HG03097 (cell line): Measurements from ENCODE around the gene DCDC1.

ENCODE experiments used
- ATAC-seq: cut with Tn5 transposase; IDR thresholded peaks from one replicate; pipeline ENCODE4 v1.9.1; 2021; ENCODE audit not compliant: unreplicated experiment, low FRiP score

Gene DCDC1

DNA sequence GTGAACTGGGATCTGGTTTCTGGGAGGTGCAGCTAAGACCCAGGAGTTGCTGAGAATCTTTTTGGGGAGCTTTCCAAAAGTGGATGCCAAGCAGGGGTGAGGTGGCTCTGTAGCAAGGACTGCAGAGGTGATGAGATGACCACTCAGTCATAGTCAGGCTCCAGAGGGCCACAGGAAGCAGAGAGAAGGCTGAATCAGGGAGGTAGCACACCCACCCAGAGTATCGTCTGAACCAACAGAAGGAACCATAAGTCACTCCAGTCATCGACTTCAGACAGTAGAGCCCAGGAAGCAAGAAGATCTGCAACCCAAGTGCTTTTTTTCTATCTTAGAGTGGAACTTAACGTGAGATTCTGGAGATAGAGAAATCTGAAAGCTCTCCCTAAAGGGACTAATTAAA, 447.7 kb downstream of the DCDC1 start:
- no peak for ATAC-seq

DNA sequence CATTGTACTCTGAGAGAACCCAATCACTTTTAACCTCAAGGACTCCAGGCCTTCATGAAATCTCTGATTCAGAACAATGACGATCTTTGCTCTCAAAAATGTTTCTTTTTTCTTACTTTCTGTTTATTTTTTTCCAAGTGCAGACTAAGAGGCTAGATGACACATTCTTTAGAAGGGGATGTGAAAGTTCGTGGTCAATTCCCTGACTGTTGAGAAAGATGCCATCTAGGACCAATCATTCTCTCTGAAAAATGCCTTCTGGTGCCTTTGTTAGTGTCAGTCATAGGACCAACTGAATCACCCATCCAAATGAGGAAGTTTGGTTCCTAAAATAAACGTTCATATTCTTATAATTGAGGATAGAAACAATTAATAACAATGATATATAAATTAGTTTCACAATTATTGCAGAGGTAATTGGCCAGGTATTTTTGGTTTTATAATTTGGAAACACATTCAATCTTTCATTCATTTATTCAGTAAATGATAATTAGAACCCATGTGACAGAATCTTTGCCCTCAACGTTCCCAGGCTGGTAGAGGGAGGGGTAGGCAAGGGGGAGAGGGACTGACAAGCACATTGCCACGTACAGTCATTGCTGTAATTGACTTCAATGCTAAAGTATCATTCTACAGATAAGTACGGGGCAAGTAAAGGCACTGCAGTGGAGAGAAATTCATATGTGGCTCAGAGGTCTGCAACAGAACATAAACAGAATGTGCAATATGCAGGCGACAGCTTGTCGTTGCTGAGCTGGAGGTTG, 450.0 kb downstream of the DCDC1 start:
- peak; percentile 61 for ATAC-seq

DNA sequence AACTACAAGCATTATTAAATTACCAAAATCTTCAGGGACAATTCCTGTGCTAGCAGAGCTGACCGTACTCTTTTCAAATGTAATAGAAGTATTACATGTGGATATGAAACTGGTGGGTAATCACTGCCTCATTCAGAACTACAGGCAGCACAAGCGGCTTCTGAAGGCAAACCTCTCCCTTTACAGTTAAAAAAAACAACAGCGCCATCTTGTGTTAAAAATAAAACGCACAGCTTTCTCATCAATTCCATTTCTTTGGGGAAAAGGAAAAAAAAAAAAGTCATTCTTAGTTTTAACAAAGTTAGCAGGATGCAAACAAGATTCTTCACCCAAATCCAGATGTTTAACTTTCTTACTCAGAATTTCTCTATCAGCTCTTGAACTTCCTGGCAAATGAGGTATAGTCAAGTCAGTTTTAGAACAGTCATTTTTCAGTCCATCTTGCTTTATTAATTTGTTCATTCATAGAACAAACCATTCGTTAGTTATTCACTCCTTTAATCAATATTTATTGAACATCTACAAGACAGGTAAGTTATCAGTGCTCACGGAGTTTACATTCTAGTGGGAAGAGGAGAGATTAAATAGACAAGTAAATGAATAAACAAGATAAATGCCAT, 451.6 kb downstream of the DCDC1 start:
- ATAC-seq: no peak

DNA sequence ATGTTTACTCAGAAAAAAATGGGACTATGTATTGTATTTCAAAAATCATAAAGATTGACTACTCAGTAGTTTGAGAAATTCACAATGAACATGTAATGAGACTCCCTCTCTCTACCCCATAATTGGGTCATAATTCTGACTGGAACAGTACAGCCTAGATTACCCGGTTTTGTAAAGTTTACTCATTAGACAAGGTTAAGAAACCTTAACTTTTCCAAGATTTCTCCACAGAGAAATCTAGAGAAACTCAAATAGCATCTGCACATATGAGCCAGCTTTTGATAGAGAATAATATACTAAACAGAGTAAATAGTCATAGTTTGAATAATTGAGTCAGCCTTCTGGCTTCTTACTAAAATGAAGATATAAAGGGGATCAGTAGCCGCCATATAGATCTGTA, 452.3 kb downstream of the DCDC1 start:
- no peak for ATAC-seq

DNA sequence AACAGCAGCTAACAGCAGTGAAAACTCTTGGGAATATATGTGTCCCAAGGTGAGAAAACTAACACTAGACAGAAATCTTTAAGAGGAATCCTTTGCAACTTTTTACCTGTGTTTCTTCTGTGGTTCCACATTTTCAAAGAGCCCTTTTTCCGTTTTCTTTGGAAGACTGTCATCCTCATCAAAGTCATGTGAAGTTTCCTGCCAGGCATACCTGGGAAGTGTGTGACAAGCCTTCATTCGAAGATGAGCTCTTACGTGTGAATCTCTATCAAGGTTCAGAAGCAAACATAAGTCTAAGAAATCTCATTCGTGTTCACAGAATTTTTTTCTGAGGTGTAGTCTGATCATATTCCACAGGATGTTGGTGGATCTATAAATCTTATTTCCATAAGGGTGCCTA, 452.8 kb downstream of the DCDC1 start:
- no peak for ATAC-seq

DNA sequence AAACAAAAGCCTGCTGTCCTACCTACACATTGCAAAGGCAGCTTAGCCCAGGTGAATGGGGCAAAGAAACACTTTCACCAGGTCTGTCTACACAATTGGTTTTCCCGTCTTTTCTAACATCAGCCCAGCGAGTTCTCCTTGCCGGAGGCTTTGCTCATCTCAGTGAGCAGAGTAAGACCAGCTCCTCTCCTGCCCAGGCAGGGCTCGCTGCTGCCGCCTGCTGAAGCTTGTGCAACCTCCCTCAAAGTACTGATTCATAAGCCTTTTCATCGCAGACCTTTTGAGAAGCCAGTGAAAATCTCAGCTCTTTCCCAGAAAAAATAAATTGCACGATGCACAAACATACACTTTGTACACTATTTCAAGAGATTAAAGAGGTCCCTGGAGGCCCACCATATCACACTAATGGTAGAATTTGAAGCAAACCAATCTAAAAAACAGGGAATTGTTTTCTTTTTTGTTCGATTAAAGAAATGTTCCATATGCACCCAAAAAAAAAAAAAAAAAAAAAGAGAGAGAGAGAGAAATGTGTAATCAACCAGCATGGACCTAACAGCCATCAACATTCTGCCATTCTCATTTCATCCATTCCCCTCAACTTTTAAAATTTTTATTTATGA, 455.3 kb downstream of the DCDC1 start:
- ATAC-seq: no peak

DNA sequence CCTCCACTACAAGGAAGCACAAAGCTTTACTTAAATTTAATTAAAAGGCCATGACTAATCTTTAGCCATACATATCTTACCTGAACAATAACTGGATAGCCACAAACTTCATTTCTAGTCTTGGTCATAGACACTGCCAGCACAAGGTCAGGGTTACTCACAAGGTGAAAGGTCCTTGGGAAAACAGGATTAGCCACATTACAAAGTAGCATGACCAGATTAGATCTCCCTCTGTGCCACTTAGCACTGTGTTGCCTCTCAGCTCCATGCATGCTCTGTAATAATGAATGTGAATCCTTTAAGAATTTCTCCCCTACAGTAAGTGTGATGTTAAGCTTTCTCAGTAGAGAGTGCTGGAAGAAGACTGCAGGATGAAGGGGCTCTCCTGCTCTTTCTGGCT, 458.3 kb downstream of the DCDC1 start:
- no peak for ATAC-seq

DNA sequence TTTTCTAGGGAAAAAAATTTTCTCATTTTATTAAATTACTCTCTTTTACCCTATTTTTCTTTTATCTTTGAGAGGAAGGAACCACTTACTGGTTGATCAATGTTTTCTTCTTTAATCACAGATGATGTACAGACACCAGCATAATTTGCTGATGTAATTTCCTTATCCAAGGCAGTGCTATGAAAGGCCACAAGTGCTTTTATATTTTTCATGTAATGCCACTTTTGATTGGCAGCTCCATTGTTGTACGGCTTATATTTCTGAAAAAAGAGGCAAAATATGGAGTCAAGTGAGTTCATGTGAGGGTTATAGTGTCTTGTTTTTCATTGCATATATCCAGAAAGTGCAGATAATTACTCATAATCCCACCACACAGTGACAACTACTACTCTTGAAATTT, 460.7 kb downstream of the DCDC1 start:
- no peak for ATAC-seq

DNA sequence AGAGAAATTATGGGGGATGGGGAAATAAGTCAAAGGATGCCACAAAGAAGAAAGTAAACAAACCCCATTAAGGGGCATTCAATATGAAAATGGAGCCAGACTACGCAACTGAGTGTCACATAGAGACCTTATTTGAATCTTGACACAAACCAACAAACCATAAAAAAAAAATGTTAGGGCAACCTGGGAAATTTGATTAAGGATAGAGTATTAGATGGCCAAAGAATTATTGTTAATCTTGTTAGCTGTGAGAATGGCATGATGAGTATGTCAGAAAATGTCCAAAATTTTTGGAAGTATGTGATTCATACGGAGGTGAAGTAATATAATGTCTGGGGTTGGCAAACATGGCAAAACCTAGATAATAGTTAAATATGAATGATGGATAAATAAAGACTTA, 461.3 kb downstream of the DCDC1 start:
- ATAC-seq: no peak

DNA sequence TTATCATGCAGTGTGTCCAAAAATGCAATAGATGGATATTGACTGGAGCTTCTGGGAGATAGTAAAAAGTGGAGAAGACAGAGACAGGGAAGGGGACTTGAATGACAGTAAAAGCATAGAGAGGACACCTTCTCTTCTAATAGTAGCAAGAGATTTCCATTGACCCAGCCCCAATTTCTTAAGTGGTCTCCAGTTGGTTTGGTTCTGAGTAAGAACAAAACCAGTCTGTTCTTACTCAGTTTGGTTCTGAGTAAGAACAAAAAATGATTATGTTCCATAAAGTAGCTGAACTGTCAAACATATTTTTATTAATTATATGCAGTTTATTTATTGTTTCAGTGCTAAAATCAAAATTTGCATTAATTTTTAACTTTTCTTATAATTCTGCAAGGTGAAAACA, 466.6 kb downstream of the DCDC1 start:
- ATAC-seq: no peak

DNA sequence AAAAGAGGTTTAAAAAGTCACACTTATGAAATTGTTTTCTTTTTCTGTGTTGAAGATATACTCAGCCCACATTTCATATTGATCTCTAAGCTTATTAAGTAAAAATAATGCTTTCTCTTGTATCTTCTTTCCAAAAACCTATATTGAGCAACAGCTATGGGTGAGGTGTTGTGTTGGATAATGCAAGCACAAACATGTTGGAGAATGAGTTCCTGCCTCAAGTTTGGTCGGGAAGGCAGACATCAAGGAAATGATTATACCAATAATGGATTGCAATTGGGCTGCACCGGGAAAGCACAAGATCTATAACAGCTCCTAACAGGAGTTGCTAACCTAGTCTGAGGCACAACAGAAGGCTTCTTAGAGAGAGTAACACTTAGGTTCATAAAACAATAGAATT, 474.5 kb downstream of the DCDC1 start:
- no peak for ATAC-seq

DNA sequence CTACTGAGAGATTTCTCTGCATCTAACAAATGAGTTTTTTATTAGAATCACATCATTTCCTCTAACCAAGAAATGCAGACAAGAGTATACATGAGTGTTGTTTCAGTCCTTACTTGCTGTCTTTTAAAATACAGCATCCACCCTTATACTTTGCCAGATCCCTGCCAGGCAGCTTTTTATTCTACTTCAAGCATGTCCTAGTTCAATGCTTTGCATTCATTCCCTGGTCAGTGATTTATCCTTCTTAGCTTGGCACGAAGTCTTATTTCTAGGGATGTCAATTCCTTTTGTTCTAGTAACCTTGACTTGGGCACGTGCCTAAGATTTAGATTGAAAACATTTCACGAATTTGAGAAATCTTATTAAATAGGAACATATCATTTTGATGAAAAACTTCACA, 476.2 kb downstream of the DCDC1 start:
- ATAC-seq: no peak

DNA sequence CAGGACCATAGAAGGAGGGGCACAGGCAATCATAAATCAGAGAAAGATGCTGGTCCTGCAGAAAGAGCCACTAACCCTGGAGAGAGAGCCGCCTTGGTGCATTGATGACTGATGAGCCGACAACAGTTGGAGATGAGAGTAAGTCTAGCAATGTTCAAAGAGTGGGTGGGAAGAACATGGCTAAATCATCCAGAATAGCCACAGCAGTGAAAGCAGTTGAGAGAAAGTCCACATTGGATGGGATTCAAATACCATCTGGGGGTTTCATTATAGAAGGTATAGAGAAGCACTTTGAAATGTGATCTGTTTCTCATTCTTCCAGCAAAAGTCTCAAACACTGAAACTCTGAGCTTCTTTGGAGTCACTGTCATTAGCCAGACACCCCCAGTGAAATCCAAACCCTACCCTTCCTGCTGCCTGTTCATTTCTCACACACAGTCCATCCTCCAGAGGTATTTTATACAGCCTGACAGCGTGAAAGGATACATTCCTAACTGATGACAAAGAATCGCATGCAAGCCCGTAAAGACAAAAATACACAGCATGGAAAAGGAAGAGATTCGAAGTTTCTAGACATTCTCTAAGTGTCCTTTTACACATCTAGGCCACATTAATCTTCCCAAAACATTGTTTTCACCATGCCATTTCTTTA, 480.3 kb downstream of the DCDC1 start:
- no peak for ATAC-seq

DNA sequence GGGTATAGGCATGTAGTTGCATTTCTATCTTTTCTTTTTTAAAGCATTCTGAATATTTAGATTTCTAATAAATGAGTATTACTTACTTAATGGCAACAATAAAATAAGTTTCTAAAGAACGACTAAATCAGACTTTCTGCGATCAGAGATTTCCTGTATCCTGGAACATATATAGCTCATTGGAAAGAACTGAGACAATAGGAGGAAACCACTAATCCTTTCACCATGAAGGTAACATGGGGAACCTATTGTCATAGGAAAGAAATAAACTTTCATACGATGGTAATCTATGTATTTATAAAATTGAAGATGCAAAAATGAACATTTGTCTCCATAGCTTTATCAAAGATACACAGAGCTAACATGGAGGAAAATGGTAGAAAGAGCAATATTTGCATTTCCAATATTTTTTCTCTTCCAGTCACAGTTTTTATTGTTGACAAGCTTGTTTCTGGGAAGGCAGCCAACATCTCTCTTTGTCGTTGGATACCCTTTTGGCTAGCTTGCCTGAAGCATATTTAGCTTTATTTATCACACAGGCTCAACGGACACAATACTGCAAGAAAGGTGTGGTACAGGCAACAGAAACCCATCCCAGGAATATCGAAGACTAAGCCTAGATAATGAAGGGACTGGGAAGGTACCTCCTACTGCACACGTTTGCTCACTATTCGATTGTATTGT, 490.1 kb downstream of the DCDC1 start:
- no peak for ATAC-seq

DNA sequence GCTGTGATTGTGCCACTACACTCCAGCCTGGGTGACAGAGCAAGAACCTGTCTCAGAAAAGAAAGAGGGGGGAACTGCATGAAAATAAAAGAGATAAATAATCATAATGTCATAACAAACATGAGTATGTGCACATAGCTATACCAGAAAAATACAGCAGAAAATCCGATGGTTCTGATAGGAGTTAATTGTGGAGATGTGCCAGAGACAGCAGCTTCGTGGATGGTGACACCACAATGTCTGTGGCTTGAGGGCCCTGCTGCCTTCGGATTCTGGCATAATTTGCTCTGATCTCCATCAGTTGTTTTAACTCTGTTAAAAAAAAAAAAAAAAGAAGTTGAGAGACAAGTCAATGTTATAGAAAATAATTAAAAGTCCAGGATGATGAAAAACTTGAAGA, 491.1 kb downstream of the DCDC1 start:
- ATAC-seq: no peak

DNA sequence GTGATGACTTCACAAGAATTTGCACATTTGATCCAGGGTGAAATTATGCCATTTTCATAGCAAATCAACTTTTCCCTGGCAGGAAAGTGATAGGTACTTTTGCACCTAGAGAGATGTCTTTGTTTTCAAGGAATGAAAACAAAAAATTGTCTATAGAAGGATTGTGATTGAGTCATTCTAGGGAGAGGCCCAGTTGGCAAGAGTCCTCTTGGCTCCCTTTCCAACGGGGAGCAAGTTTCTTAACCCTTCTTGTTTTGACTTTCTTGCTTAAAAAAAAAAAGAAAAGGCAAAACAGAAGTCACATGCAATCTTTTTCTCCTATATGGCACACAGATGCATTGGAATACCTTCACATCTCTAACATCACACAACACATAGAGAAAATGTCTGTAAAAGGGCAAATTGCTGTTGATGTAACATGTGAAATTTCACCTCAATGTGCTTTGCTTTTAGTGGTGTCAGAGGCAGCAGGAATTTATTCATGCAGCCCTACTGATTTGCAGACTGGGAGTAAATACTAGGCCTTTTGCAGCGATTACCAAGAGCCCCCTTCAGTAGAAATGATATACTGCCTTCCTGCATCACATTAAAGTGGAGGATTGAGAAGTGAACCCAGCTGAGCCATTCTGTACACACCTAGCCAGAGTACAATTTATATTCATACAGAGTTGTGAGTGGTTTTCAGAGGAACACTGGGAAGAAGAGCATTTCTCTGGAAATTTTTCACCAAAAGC, 492.7 kb downstream of the DCDC1 start:
- no peak for ATAC-seq

DNA sequence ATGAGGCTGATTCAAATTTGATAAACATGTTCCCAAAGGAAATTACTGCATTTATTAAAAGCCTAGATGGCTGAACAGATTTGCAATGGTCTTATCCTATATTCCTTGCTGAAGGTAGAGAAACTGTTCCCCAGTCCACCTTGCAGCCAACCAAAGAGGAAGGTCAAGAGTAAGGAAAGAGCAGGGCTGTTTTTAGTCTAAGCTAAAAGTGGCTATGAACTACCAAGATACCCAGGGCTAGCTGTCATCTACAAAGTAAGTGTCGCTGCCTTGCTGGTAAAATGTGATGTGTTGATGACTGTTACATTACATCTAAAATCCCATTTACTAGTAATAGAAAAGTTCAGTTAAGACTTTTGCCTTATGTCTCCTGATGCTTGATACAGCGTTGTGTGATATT, 493.3 kb downstream of the DCDC1 start:
- ATAC-seq: no peak

DNA sequence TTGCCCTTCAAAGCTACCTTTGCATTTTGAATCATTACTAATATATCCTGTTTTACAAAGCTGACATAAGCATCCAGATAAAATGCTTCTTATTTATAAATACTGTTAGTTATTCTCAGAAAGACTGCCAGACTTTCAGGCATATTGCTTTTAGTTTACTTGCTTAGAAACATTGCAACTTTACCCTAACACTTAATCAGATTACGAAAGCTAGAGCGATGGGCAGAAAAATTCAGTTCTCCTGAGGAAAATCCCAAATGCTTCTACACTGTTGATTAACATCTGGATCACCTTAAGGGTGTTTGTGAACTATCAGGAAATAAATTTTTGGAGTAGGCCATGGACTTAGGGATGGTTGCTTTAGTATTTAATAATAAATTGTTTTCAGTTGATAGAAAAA, 493.7 kb downstream of the DCDC1 start:
- ATAC-seq: no peak

DNA sequence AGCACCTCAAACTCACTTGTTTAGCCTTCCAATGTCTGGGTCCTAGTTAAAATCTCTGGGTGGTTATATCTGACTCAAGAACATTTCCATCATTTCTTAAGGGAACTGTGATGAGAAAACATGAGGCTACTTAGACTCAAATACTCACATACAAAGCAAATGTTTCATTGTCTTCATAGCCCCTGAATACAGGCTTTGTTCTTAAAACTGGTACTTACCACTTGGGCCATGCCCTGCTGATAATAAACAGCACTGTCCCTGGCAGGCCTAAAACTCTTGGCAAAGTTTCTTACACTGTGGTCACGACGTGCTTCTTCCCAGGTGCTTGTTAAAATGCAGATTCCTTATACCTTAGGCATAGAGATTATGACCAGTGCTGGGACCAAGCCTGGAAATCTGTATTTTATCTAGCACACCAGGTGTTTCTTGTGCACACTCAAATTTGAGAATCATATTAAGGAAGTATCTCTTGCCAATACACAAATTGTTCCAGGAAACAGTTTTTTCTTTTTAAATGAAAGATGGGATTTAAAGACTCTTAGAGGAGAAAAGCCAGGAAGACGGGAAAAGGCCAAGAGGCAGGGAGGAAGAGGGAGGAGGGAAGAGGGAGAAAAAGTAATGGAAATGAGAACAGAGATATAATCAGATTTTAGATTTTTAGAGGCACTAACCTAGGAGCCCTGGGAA, 495.5 kb downstream of the DCDC1 start:
- no peak for ATAC-seq

DNA sequence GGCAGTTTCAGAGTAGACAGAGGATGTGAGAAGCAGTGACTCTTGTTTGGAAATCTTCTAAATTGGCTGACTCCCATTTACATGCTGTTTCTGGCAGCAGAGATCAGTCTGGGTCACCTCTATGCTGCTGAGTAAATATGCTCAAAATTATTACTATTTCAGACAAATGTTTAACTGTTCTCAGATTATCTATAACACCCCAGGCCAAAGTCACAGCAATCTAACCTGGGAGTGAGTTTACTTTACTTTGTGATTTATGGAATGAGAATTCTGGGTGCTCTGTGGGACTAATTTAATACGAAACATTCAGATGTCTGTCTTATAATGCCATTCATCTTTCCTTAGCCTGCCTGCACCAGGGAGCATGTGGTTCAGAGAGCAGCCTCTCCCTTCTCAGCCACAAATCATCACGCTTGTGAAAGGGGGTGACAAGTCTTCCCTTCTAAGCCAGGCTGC, 500.9 kb downstream of the DCDC1 start:
- ATAC-seq: no peak
